C4-2B (cell line): ENCODE results near the gene JUND.

Experiments
- CTCF ChIP-seq: fragments of 450-650 bp; conservative IDR thresholded peaks from 2 replicates; pipeline ENCODE4 v1.5.1; 2017; ENCODE audit warnings: mild to moderate bottlenecking
- ZFX ChIP-seq: fragments of 450-650 bp; IDR thresholded peaks from 2 replicates; pipeline ENCODE4 v1.6.1; 2017

- no peak; the same call in 1 of the 2 replicates for TF ChIP-seq CTCF
- TF ChIP-seq ZFX = no peak
Observed at GRCh38 chr19:18252370-18252717, 29.1 kb downstream of the JUND start.
